GM21381 (cell line): ENCODE data around the gene ZBTB16.

Experiments used
- ATAC-seq: cut with Tn5 transposase; IDR thresholded peaks from one replicate; pipeline ENCODE4 v1.9.1; 2021; ENCODE audit warnings: mild to moderate bottlenecking, moderate library complexity; ENCODE audit not compliant: unreplicated experiment

The ZBTB16 gene

DNA sequence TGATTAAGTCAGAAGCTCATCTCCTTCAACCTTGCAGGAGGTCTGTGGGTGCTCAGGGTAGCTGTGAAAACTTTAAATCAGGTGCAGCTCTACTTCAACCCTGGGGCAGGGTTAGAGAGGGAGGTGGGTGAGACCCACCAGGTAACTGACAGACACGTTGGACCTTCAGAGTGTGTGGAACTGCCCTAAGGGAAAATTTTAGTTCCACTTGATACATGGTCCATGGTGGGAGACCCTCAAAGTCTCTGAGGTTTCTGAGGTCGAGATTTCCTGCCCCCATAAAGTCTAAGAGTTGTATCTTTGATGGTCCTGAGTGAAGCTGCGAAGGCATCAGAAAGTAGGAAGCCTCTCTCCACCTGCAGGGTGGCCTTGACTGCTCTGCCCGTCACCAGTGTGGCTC, 212.8 kb downstream of the ZBTB16 start:
- no peak for ATAC-seq

DNA sequence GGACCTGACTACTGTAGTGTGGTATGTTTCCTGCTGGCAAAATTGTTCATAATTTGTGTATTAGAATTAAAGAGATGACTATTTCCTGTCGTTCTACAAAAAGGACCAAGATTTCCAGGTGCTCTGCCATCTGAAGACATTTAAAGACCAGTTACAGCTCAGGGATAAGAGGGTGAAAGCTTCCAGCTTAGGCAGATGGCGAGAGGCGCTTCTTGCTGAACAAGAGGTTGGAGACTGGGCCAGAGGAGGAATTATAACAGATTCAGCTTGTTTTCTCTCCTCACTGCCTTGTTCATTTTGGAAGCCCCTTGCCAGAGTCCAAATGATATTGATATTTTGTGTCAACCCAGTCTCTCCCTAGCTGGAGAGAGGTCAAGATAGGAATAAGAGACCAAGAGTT, 213.6 kb downstream of the ZBTB16 start:
- ATAC-seq, result no peak

DNA sequence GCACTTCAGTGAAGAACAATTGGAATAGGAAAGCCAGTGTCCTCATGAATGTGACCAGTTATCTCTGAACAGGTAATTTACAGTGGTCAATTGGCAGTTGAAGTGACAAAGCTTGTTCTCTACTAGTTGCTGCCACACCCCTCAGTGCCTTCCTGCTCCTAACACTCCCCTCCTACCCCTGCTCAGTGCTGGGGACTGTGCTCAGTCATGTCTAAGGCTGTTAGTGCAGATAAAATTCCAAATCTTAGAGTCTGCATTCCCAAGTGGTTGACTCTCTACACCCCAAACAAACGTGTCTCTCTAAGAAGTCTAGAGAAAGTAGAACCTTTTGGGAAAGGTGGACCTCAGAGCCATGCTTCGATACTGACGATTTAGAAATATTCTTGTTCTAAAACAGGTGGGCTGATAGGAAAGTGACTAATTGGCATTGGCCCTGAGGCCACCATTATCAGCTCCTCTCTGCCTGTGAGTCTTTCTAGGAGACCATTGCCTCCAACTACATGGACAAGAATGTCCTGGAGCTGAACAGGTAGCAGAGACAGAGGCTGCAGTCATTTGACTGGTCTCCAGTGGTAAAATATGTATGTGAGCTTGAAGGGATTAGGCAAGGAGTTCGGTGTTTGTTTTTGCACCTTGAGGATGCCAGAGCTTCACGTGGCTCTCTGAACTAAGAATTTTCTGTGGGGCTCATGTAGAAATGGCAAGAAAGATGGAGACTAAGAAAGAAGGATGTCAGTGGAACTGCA, 214.6 kb downstream of the ZBTB16 start:
- ATAC-seq, result no peak

DNA sequence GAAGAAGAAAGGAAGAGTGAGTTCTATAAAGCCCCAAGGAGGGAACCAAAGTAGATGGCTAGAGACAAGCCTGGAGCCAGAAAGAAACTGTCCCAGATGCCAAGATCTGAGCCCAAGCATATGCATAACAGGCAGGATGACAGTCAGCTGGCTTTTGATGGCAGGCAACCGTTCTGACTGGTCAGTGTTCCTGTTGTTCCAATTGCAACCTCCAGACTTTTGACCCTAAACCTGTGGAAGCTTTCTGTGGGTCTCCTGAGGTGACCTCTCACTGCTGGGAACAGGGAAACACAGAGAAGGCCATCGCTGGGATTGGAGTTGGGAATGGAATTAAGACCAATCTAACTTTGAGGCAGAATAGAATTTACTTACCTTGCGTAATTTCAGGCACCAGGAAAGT, 215.1 kb downstream of the ZBTB16 start:
- ATAC-seq, result no peak

DNA sequence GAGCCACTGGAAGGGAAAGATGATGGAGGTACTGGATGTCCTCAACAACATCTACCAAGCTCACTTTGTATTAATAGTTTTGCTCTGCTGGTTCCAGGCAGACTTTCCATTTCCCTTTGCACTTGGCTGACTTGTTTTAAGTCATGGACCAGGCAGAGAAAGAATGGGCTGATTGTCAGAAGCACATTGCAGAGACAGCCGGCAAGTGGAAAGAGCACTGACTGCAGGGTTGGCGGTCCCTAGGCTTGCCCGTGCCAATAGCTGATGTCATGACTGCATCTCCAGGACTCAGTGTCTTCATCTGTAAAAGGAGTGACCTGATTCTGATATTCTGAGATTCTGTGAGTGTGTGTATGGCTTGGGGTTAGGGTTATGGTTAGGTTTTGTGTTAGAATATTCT, 215.8 kb downstream of the ZBTB16 start:
- no peak for ATAC-seq

DNA sequence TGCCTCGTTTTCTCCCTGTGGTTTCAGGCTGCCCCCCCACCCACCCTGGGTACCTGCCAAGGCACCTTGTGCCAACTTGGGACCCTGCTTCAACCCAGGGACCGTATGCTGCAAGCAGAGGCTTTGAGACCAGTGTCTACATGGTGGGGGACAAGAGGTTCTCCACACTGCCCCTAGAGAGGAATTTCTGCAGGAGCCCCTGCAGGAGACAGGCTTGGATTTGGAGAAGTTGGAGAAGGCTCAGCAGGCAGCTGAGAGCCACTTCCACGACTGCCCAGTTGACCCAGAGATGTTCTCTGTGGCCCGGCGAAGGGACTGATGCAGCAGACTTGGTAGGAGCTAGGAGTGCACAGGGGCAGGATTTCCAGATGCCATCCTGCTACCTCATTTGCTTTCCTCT, 216.6 kb downstream of the ZBTB16 start:
- ATAC-seq, result no peak

DNA sequence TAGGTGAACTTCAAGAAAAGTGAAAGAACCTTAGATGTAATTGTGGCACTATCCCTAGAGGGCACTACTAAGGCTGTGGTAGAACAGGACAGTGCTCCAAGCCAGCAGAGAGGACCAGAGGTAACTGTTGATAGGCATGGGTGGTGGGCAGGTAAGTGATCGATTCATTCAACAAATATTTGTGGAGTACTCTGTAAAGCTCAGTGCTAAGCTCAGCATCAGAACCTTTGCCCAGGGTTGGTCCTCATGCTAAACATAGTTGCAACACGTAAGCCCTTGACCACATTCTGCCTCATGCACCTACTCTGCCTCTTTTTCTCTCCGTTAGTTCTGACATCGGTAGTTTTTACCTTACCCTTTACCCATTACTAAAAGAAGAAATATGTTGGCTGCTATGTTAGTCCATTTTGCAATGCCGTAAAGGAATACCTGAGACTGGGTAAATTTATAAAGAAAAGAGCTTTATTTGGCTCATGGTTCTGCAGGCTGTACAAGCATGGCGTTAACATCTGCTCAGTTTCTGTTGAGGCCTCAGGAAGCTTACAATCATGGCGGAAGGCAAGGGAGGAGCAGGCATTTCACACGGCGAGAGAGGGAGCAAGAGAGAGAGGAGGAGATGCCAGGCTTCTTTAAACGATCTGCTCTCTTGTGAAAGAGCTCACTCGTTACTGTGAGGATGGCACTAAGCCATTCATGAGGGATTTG, 218.3 kb downstream of the ZBTB16 start:
- ATAC-seq, result no peak

DNA sequence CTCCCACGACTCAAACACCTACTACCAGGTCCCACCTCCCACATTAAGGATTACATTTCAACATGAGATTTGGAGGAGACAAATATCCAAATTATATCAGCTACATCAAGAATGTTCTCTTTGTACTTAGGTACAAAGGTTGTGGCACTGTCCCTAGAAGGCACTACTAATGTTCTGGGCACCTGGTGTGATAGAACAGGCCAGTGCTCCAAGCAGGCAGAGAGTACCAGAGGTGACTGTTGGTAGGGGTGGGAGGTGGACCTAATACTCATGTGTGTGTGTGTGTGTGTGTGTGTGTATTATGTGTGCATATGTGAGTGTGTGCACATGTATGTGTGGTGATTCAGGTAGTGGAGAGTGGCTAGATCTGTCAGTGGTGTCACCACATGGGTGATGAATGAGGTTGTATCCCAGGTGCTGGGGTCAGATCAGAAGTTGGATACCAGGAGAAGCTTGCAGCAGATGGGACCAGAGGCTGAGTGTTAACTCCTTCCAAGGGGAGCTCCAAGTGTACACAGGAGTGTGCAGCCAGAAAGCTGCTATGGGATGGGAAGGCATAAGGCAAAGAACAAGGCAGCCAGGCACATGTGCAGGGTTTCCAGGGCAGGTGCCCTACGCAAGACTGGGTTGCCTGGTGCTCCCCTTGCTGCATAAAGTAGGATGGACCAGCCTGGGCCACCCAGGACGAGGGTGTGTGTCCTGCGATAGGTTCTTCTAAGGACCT, 219.0 kb downstream of the ZBTB16 start:
- ATAC-seq, result no peak

DNA sequence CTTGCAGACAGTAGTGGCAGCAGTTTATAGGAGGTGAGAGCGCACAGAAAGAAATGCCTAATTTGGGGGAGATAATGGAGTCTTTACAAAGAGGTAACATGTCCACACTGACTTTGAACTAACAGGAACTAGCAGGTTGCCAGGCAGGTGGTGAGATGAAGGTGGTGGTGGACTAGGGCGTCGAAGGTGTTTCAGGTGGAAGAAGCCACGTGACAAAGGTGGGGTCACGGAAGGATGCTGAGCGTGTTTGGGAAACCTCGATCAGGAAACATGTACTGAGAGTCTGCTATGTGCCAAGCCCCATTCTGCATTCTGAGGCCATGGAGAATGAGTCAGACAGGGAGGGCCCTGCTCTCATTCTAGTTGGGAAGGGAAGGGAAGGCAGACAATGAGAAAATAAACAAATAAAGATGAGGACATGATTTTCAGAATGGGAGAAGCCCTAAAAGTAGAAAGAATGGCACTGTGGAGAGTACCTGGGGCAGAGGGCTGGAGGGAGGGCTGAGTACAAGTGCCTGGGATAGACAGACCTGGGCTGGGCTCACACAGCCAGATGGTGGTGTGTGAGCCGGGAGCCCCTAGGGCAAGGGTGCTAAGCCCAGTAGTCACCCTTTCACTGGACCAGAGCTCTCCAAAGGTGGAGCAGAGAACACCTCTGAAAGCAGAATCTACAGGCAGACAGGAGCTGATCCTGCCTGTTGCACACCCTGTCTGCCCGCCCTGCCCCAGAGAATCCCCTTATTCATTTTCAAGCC, 220.5 kb downstream of the ZBTB16 start:
- ATAC-seq, result no peak

DNA sequence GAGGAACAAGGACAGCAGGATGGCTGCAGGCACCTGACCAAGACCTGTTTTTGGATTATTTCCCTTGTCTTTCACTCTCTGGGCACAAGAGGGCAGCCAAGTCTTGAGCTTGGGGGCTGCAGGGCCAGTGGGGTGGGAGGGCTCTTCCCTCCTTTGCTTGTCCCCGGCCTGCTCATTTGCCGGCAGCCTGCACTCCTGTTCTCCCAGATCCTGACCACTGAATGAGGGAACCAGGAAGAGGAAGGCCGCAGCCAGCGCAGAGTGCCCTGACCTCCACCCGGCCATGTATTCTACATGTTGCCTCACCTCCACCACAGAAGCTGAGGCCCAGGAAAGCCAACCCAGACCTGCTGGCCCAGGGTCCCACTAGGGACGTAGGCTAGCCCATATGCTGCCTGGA, 221.2 kb downstream of the ZBTB16 start:
- ATAC-seq, result no peak

DNA sequence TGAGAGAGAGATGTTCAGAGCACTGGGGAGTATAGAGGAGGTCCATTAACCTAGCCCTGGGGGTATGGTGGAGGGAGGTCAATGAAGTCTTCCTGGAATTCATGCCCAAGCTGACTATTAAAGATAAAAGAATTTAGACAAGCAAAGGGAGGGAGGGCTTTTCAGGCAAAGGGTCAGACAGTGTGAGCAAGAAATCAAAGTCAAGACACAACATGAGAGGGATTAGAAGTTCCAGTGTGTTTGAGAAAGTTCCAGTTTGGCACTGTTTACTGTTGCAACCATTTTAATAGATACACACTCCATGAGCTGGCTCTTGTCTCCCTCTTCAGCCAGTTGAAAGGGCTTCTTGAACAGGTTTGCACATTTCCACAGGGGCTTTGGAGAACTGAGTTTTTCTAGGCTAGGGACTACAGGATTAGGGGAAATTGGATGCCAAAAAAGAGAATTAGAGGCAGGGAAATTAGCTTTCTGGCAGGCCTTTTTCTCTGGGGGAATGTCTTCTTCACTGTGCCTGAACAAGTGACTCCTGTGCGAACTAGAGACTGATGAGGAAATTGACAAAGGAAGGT, 222.0 kb downstream of the ZBTB16 start:
- ATAC-seq, result no peak

DNA sequence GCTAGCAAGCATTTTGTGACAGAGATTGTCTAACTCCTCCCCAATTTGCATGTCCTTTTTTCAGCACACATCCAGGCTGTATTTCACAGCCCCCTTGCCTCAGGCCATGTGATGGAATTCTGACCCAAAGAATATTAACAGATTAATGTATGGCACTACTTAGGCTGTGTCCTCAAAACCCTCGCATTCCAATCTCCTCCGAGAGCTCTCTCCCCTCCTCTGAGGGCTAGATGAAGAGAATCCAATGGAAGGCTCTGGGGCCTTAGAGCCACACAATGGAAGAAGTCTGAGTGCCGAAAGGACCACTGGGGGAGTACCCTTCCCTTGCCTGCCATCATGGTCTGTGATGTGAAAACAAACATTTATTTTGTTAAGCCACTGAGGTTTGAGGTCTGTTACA, 223.0 kb downstream of the ZBTB16 start:
- no peak for ATAC-seq

DNA sequence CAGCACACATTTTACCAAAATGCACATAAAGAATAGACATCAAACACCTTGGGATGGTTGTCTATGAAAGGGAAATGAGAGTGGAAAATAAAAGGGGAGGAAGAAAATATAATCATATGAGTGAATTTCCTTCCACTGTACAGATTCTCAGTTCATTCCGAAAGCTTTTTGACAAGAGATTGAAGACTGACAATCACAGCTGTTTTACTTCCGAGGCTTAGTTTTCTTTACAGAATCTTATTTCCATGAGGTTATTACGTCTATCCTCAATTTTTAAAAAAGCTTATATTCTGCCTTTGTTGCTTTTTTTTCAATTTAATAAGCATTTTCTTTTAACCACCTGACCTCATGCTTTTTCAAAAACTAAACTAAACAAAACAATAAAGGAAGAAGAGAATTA, 223.9 kb downstream of the ZBTB16 start:
- ATAC-seq, result no peak

DNA sequence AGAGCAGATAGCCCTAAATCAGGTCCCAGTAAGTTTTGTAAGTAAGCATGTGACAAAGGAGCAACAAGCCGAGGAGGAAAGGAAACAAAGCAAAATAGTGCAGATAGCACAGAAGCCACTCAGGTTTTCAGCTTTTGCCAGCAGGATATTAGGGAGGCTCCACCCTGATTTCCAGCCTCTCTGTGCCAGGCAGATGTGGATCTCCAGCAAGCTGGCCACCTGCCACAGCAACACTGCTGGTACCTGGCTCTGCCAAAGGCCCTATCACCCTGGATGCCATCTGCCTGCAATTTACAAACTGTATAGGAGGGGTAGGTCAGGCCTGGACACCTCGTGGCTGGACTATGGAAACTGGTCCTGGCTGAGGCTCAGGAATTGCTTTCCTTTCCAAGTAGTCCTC, 224.5 kb downstream of the ZBTB16 start:
- no peak for ATAC-seq

DNA sequence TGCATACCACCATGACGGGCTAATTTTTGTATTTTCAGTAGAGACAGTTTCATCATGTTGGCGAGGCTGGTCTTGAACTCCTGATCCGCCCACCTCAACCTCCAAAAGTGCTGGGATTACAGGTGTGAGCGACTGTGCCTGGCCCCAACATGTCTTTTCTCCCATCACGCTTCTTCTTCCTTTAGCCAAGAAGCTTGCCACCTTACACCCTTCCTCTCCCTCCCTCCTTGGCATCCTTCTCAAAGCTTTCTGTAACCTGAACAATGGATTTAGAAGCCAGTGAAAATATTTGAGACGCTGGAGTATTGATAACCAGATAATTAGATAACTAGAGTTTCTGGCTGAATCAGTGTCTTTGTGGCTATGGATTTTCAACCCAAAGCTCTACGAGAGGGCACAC, 225.4 kb downstream of the ZBTB16 start:
- ATAC-seq, result no peak

DNA sequence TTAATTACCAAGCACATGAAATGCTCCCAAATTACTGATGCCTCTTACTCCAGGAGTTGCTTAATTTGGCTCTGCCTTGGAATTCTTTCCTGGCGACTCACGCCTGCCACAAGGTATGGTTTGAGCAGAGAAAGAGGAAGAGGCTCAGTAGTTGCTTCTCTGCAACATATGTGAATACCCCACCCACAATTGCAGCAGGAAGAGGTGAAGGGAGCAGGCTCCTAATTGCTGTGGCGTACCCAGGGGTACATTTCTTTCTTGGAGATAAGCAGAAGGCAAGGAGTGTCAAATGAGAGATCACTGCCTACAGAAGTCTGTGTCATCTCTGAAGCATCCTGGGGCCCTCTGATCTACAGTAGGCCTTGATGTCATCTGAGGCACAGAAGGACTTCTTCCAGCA, 226.1 kb downstream of the ZBTB16 start:
- no peak for ATAC-seq

DNA sequence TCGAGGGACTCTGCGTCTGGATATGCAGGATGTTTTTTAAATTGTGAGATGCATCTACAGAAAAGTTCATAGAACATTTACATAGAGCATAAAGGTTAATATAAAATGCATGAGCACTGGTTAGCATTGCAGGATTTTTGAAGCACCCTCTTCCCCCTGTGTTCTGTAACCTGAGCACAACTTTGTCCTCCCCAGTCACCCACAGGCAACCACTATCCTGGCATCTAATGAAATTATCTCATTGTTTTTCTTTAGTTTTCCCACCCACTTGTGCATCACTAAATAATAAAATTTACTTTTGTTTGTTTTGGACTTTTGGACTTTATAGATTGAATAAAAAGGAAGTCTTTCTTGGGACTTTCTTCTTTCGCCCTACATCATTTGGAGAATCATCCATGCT, 226.7 kb downstream of the ZBTB16 start:
- no peak for ATAC-seq

DNA sequence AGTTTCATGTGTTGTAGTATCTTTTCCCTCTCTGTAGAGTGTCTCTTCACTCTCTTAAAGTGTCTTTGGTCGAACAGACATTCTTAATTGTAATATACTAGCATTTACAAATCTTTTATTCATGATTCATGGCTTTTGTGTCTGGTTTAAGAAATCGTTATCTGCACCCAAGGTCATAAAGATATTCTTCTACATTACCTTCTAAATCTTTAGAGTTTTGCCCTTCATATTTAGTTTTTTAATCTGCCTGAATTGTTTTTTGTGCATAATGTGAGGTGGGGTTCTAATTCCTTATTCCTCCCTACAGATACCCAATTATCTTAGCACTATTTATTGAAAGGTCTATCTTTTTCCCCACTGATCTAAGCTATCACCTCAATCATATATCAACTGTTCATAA, 227.6 kb downstream of the ZBTB16 start:
- no peak for ATAC-seq

DNA sequence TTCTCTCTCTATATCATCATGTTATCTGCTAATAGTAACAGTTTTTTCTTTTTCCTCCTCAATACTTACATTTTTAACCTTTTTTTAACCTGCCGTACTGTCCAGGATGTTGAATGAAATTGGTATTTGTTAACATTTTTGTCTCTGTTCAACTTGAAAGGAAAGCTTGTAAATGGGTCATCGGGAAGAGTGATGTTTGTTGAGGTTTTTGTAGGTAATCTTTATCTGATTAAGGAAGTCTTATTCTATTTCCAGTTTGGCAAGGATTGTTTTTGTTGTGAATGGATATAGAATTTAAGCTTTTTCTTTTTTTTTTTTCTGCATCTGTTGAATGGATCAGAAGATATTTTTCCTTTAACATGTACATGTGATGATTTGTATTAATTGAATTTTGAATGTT, 228.6 kb downstream of the ZBTB16 start:
- ATAC-seq, result no peak

DNA sequence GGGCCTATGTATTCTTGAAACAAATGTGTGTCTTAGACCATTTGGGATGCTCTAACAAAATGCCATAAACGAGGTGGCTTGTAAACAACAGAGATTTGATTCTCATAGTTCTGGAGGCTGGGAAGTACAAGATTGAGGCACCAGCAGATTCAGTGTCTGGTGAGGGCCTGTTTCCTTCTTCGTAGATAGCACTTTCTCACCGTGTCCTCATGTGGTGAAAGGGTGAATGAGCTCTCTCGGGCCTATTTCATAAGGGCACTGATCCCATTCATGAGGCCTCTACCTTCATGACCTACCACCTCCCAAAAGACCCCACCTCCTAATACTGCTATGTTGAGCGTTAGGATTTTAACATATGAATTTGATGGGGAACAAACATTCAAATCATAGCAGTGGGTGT, 230.3 kb downstream of the ZBTB16 start:
- no peak for ATAC-seq
